Measurements from ENCODE around the gene GRM3. TPM values are rescaled to one million over a fixed set of nuclear protein-coding genes. Genes with fewer than 3 reads are reported as not detected.

GRM3 gene
- total and polyA plus RNA-seq, 2 of the 8 experiments (the other 6 are each of a cell fraction or from before 2014, with no cell fraction given) = 3.1 to 4.2 TPM

DNA sequence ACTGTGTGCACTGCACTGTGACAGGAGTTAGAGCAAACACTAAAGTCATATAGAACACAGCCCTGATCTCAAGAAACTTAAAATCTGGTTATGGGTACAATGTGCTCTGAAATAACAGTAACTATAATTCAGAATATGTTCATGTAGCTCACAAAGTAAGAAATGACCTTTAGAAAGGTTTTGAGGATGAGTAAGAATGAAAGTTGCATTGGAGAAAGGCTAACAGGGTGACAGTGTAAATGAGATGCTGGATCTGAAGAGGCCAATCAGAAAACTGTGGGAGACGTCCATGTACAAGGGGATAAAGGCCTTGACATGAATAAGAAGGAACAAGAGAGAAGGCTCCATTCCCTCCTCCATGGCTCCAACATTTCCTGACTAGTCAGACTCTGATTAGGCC, 124.7 kb downstream of the GRM3 start (continued):
- no peak for TF ChIP-seq EP300 (IDR thresholded peaks at IDR 0.05; ENCODE audit: borderline replicate concordance in 1 of 2, low read depth in 2 of 2, low read length in 2 of 2)
- TF ChIP-seq, protein P1, sequence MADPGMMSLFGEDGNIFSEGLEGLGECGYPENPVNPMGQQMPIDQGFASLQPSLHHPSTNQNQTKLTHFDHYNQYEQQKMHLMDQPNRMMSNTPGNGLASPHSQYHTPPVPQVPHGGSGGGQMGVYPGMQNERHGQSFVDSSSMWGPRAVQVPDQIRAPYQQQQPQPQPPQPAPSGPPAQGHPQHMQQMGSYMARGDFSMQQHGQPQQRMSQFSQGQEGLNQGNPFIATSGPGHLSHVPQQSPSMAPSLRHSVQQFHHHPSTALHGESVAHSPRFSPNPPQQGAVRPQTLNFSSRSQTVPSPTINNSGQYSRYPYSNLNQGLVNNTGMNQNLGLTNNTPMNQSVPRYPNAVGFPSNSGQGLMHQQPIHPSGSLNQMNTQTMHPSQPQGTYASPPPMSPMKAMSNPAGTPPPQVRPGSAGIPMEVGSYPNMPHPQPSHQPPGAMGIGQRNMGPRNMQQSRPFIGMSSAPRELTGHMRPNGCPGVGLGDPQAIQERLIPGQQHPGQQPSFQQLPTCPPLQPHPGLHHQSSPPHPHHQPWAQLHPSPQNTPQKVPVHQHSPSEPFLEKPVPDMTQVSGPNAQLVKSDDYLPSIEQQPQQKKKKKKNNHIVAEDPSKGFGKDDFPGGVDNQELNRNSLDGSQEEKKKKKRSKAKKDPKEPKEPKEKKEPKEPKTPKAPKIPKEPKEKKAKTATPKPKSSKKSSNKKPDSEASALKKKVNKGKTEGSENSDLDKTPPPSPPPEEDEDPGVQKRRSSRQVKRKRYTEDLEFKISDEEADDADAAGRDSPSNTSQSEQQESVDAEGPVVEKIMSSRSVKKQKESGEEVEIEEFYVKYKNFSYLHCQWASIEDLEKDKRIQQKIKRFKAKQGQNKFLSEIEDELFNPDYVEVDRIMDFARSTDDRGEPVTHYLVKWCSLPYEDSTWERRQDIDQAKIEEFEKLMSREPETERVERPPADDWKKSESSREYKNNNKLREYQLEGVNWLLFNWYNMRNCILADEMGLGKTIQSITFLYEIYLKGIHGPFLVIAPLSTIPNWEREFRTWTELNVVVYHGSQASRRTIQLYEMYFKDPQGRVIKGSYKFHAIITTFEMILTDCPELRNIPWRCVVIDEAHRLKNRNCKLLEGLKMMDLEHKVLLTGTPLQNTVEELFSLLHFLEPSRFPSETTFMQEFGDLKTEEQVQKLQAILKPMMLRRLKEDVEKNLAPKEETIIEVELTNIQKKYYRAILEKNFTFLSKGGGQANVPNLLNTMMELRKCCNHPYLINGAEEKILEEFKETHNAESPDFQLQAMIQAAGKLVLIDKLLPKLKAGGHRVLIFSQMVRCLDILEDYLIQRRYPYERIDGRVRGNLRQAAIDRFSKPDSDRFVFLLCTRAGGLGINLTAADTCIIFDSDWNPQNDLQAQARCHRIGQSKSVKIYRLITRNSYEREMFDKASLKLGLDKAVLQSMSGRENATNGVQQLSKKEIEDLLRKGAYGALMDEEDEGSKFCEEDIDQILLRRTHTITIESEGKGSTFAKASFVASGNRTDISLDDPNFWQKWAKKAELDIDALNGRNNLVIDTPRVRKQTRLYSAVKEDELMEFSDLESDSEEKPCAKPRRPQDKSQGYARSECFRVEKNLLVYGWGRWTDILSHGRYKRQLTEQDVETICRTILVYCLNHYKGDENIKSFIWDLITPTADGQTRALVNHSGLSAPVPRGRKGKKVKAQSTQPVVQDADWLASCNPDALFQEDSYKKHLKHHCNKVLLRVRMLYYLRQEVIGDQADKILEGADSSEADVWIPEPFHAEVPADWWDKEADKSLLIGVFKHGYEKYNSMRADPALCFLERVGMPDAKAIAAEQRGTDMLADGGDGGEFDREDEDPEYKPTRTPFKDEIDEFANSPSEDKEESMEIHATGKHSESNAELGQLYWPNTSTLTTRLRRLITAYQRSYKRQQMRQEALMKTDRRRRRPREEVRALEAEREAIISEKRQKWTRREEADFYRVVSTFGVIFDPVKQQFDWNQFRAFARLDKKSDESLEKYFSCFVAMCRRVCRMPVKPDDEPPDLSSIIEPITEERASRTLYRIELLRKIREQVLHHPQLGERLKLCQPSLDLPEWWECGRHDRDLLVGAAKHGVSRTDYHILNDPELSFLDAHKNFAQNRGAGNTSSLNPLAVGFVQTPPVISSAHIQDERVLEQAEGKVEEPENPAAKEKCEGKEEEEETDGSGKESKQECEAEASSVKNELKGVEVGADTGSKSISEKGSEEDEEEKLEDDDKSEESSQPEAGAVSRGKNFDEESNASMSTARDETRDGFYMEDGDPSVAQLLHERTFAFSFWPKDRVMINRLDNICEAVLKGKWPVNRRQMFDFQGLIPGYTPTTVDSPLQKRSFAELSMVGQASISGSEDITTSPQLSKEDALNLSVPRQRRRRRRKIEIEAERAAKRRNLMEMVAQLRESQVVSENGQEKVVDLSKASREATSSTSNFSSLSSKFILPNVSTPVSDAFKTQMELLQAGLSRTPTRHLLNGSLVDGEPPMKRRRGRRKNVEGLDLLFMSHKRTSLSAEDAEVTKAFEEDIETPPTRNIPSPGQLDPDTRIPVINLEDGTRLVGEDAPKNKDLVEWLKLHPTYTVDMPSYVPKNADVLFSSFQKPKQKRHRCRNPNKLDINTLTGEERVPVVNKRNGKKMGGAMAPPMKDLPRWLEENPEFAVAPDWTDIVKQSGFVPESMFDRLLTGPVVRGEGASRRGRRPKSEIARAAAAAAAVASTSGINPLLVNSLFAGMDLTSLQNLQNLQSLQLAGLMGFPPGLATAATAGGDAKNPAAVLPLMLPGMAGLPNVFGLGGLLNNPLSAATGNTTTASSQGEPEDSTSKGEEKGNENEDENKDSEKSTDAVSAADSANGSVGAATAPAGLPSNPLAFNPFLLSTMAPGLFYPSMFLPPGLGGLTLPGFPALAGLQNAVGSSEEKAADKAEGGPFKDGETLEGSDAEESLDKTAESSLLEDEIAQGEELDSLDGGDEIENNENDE (IDR thresholded peaks at IDR 0.05; ENCODE audit: insufficient replicate concordance, low read length) = no peak
- no peak for TF ChIP-seq CBX8 (IDR thresholded peaks at IDR 0.05; ENCODE audit: borderline replicate concordance, low read depth, low read length)
- TF ChIP-seq ASH2L (IDR thresholded peaks at IDR 0.05; ENCODE audit: low read length) = no peak
- TF ChIP-seq BACH1 (IDR thresholded peaks at IDR 0.05; ENCODE audit: low read length) = no peak
- no peak for TF ChIP-seq JUND (IDR thresholded peaks at IDR 0.05; ENCODE audit: low read length)
- TF ChIP-seq EGR1 (IDR thresholded peaks at IDR 0.05; ENCODE audit: borderline replicate concordance, low read depth, low read length) = no peak

Measured in H1 (cell line).